ENCODE results near the gene MAP2.

MAP2 gene

DNA sequence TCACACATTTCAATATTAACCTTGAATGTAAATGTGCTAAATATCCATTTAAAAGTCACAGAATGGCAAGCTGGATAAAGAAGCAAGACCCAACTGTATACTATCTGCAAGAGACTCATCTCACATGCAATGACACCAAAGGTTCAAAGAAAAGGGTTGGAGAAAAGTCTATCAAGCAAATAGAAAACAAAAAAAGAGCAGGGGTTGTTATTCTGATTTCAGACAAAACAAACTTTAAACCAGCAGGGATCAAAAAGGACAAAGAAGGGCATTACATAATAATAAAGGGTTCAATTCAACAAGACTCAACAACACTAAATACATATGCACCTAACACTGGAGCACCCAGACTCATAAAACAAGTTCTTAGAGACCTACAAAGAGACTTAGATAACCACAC lies 333.3 kb downstream of the MAP2 start:
- ChIA-PET CTCF (no interaction called here), POLR2A (no interaction called here)
- no peak for TF ChIP-seq ARNT (IDR thresholded peaks at IDR 0.05)
- no peak for TF ChIP-seq CTBP1 (IDR thresholded peaks at IDR 0.05; ENCODE audit: borderline replicate concordance)
- no peak for TF ChIP-seq FOXA1 (IDR thresholded peaks at IDR 0.05)
- no peak for TF ChIP-seq SP1 (IDR thresholded peaks at IDR 0.05)
- TF ChIP-seq, protein P1, sequence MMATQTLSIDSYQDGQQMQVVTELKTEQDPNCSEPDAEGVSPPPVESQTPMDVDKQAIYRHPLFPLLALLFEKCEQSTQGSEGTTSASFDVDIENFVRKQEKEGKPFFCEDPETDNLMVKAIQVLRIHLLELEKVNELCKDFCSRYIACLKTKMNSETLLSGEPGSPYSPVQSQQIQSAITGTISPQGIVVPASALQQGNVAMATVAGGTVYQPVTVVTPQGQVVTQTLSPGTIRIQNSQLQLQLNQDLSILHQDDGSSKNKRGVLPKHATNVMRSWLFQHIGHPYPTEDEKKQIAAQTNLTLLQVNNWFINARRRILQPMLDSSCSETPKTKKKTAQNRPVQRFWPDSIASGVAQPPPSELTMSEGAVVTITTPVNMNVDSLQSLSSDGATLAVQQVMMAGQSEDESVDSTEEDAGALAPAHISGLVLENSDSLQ (IDR thresholded peaks at IDR 0.05), result no peak
- TF ChIP-seq ZNF384 (IDR thresholded peaks at IDR 0.05), result no peak
- TF ChIP-seq HDGF (IDR thresholded peaks at IDR 0.05; ENCODE audit: borderline replicate concordance), result no peak
- DNase-seq (ENCODE audit: extremely low spot score), result no peak

DNA sequence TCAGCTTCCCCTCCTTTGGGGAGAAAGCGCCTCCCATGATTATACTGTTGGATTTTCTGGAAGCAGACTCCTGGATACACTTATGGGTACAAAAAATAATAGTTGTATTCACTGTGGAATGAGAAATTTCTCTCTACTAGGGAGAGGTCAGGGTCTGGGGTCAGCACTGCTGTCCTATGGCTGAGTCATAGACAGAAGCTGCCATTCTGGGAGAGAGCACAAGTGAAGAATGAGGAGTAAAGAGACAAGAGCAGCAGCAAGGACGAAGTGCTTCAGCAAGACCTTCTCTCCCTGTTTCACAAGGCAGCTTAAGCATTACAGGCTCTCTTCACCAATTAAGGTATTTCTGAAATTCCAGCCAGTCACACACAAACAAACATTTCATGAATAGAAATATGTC lies 337.7 kb downstream of the MAP2 start:
- TF ChIP-seq NFRKB (IDR thresholded peaks at IDR 0.05) (no peak), ARNT (IDR thresholded peaks at IDR 0.05) (no peak), FOXK2 (IDR thresholded peaks at IDR 0.05) (no peak), FOXA1 (IDR thresholded peaks at IDR 0.05) (no peak), FOXM1 (IDR thresholded peaks at IDR 0.05; ENCODE audit: borderline replicate concordance) (no peak), ZNF384 (IDR thresholded peaks at IDR 0.05) (no peak), L3MBTL2 (conservative IDR thresholded peaks at IDR 0.05) (no peak), TARDBP (IDR thresholded peaks at IDR 0.05) (no peak), SUZ12 (IDR thresholded peaks at IDR 0.05) (no peak), LEF1 (IDR thresholded peaks at IDR 0.05; ENCODE audit: borderline replicate concordance) (no peak), CTBP1 (IDR thresholded peaks at IDR 0.05; ENCODE audit: borderline replicate concordance) (no peak), BHLHE40 (IDR thresholded peaks at IDR 0.05; ENCODE audit: borderline replicate concordance) (no peak), HDGF (IDR thresholded peaks at IDR 0.05; ENCODE audit: borderline replicate concordance) (no peak), ELF4 (IDR thresholded peaks at IDR 0.05) (no peak), SP1 (IDR thresholded peaks at IDR 0.05) (no peak)
- TF ChIP-seq, protein P1 (IDR thresholded peaks at IDR 0.05), result no peak
- CTCF ChIA-PET, result no interaction called here
- DNase-seq (ENCODE audit: extremely low spot score), result no peak
- POLR2A ChIA-PET, result no interaction called here

DNA sequence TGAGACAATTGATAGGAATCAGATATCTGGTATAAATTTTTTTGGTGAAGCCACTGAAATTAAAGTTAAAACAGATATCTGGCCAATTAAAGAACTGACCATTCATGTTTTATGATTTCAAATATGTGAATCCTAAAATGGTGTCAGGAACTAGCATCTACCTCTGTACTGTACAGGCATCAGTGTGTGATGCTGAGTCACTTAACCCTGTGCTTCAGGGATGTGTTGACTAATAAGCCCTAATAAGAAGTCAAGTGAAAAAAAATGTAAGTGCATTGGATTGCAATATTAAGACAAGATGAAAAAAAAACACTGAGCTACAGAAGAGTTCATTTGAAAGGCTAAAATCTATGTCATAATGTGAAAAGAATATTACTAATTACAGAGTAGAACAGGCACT lies 338.7 kb downstream of the MAP2 start:
- TF ChIP-seq CTBP1 (IDR thresholded peaks at IDR 0.05; ENCODE audit: borderline replicate concordance) (no peak), ELF4 (IDR thresholded peaks at IDR 0.05) (no peak), LEF1 (IDR thresholded peaks at IDR 0.05; ENCODE audit: borderline replicate concordance) (no peak), HDGF (IDR thresholded peaks at IDR 0.05; ENCODE audit: borderline replicate concordance) (no peak), SP1 (IDR thresholded peaks at IDR 0.05) (no peak)
- TF ChIP-seq, protein P1 (IDR thresholded peaks at IDR 0.05), result no peak
- DNase-seq (ENCODE audit: extremely low spot score), result no peak
- CTCF ChIA-PET, result no interaction called here
- POLR2A ChIA-PET, result no interaction called here

DNA sequence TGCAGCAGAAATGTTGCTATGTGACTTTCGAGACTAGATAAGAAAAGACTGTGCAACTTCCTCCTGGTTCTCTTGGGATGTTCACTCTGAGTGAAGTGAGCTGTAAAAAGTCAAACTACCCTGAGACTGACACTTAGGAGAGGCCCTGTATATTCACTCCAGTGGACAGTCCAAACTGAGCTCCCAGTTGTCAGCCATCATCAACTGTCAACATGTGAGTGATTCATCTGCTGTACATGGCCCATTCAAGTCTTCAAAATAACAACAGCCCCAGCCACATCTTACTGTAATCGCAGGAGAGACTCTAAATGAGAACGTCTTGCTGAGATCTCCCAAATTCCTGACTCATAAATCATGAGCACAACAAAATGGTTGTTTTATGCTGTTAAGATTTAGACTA lies 339.3 kb downstream of the MAP2 start:
- CTCF ChIA-PET, result no interaction called here
- DNase-seq (ENCODE audit: extremely low spot score), result no peak
- TF ChIP-seq HDGF (IDR thresholded peaks at IDR 0.05; ENCODE audit: borderline replicate concordance), result no peak
- no peak for TF ChIP-seq NFRKB (IDR thresholded peaks at IDR 0.05)
- TF ChIP-seq SUZ12 (IDR thresholded peaks at IDR 0.05), result no peak
- TF ChIP-seq SP1 (IDR thresholded peaks at IDR 0.05), result no peak
- TF ChIP-seq L3MBTL2 (conservative IDR thresholded peaks at IDR 0.05), result no peak
- no peak for TF ChIP-seq CTBP1 (IDR thresholded peaks at IDR 0.05; ENCODE audit: borderline replicate concordance)
- no peak for TF ChIP-seq FOXA1 (IDR thresholded peaks at IDR 0.05)
- no peak for TF ChIP-seq BHLHE40 (IDR thresholded peaks at IDR 0.05; ENCODE audit: borderline replicate concordance)
- TF ChIP-seq FOXM1 (IDR thresholded peaks at IDR 0.05; ENCODE audit: borderline replicate concordance), result no peak
- no peak for TF ChIP-seq ZNF384 (IDR thresholded peaks at IDR 0.05)
- TF ChIP-seq ARNT (IDR thresholded peaks at IDR 0.05), result no peak
- TF ChIP-seq TARDBP (IDR thresholded peaks at IDR 0.05), result no peak
- TF ChIP-seq, protein P1 (IDR thresholded peaks at IDR 0.05), result no peak
- TF ChIP-seq LEF1 (IDR thresholded peaks at IDR 0.05; ENCODE audit: borderline replicate concordance), result no peak
- TF ChIP-seq ELF4 (IDR thresholded peaks at IDR 0.05), result no peak
- TF ChIP-seq FOXK2 (IDR thresholded peaks at IDR 0.05), result no peak
- POLR2A ChIA-PET, result no interaction called here

DNA sequence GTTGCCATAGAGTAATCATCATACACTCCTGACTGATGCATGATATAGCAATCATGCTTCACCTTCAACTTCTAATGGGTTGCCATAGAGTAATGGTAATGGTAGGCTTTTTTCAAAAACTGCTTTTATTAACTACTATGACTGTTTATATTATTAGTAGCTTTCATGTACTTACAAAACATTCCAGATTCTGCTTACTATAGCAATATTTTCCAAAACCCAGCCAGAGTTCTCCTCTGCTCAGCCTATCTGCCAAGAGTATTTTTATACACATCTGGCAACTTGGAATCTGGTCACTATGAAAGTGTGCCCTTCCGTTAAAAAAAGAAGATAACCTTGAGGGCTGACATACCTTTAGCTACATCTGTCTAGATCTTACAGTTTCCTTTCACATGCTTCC lies 342.8 kb downstream of the MAP2 start:
- POLR2A ChIA-PET, result no interaction called here
- TF ChIP-seq SUZ12 (IDR thresholded peaks at IDR 0.05), result no peak
- no peak for TF ChIP-seq HDGF (IDR thresholded peaks at IDR 0.05; ENCODE audit: borderline replicate concordance)
- TF ChIP-seq SP1 (IDR thresholded peaks at IDR 0.05), result no peak
- TF ChIP-seq FOXA1 (IDR thresholded peaks at IDR 0.05), result no peak
- no peak for TF ChIP-seq BHLHE40 (IDR thresholded peaks at IDR 0.05; ENCODE audit: borderline replicate concordance)
- TF ChIP-seq CTBP1 (IDR thresholded peaks at IDR 0.05; ENCODE audit: borderline replicate concordance), result no peak
- no peak for TF ChIP-seq TARDBP (IDR thresholded peaks at IDR 0.05)
- TF ChIP-seq ELF4 (IDR thresholded peaks at IDR 0.05), result no peak
- no peak for TF ChIP-seq FOXK2 (IDR thresholded peaks at IDR 0.05)
- no peak for TF ChIP-seq NFRKB (IDR thresholded peaks at IDR 0.05)
- TF ChIP-seq L3MBTL2 (conservative IDR thresholded peaks at IDR 0.05), result no peak
- no peak for TF ChIP-seq ZNF384 (IDR thresholded peaks at IDR 0.05)
- TF ChIP-seq, protein P1 (IDR thresholded peaks at IDR 0.05), result no peak
- no peak for TF ChIP-seq ARNT (IDR thresholded peaks at IDR 0.05)
- no peak for TF ChIP-seq FOXM1 (IDR thresholded peaks at IDR 0.05; ENCODE audit: borderline replicate concordance)
- no peak for TF ChIP-seq LEF1 (IDR thresholded peaks at IDR 0.05; ENCODE audit: borderline replicate concordance)
- DNase-seq (ENCODE audit: extremely low spot score), result no peak
- CTCF ChIA-PET, result no interaction called here
